AG09309 (cell line): ENCODE results near the gene CACNA1I.

ENCODE experiments used
- DNase-seq: peaks from one replicate; pipeline ENCODE4 v3.0.0-alpha.2; 2010; ENCODE audit warnings: low read depth
- H3K4me3 ChIP-seq: 2 replicates; pipeline ENCODE4 v1.5.1; 2011; ENCODE audit warnings: mild to moderate bottlenecking, low read depth, low read length, moderate library complexity; ENCODE audit not compliant: control insufficient read depth
- CTCF ChIP-seq: IDR thresholded peaks from 2 replicates; pipeline ENCODE4 v1.5.1; 2011; ENCODE audit warnings: mild to moderate bottlenecking, low read depth, low read length, inconsistent platforms; ENCODE audit not compliant: insufficient read depth, control insufficient read depth; ENCODE audit errors: missing control alignments

The CACNA1I gene

DNA sequence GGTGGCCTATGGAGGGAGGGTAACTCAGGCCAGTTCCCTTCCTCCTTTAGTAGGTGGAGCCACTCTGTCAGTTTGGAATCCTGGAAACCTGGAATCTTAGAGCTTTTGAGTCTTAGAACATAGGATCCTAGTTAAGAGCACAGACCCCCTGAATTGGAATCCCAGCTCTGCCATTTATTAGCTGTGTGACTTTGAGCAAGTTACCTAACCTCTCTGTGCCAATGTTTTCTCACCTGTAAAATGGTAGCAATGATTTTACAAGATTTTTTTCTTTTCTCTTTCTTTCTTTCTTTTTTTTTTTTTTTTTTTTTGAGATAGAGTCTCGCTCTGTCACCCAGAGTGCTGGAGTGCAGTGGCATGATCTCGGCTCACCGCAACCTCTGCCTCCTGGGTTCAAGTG lies 17.1 kb upstream of the CACNA1I start:
- no peak overlapping the region for H3K4me3 ChIP-seq
- no peak for TF ChIP-seq CTCF
- DNase-seq, result no peak

GRCh38 chr22:39554151-39554550 lies 16.4 kb upstream of the CACNA1I start:
- no peak for DNase-seq
- TF ChIP-seq CTCF, result no peak
- H3K4me3 ChIP-seq, result no peak overlapping the region

DNA sequence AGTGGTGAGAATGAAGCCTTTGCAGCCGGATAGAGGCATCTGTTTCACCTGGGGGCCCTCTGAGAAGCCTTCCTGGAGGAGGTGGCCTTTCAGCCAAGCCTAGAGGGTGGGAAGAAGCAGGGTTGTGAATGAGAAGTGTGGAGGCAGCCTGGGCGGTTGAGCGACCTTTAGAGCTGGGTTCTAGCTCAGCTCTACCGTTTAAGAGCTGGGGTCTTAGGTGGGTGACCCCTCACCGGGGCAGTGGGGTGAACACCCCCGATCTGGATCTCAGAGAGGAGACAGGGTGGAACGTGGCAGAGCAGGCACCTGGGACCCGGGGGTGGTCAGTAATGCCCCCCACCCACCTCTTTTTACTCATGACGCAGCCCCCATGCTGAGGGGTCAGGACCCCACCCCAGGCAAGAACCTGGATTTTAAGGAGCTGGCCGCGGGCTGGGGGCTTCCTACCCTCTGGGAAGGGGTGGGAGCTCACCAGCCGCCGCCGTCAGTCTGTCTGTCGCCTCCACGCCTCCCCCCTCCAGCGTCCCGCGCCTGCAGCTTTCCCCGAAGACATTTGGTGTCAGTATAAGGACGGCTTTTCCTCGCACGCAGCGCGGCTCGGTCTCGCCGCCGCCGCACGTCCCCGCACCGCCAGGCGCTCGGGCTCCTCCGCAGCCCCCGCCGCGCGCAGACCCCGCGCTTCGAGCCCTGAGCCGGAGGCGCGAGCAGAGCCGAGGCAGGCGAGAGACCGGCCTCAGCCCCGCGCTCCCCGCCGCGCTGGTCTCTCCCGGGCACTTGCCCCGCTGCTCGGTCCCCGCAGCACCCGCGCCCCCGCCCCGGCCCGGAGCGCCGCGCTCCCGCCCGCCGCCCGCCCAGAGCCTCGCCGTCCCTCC lies 13.3 kb upstream of the CACNA1I start:
- no peak for DNase-seq
- H3K4me3 ChIP-seq, result no peak overlapping the region
- no peak for TF ChIP-seq CTCF

DNA sequence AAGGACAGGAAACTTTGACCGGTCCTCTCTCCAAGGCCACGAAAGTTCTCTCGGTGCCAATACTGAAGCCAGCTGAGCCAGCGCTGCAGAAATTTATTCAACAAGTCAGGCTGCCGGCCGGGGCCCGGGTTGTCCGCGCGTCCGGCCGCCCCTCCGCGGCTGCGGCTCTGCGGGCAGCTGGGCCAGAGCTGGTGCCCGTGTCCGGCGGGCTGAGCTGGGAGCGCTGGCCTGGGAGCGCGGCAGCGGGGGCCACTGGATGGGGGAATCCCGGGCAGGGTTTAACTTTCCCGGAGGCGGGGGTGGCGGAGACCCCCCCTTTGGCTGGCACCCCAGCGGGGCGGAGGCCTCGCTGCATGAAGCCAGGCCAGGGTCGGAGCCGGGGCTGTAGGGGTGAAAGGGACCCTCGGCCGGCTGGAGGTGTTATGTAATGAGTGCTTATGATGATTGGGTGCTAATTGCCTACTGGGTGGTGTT lies 12.3 kb upstream of the CACNA1I start:
- H3K4me3 ChIP-seq, result no peak overlapping the region
- no peak for DNase-seq
- no peak for TF ChIP-seq CTCF

DNA sequence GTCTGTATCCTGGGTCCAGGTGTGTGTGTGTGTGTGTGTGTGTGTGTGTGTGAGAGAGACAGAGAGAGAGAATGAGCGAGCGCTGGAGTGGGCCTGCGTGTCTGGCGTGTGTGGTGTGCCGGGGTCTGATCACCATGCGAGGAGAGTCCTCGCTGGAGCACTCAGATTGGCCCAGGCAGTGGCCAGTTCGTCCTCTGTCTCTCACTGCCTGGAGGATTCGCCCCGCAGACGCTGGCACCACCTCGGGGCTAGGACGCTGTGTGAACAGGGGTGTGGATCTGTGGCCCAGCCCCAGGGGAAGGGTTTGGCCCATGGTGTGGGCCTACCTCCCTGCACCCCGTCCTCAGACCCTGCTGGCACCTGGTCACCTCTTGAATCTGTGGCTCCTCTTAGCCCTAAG lies 11.6 kb upstream of the CACNA1I start:
- DNase-seq, result no peak
- TF ChIP-seq CTCF, result no peak
- H3K4me3 ChIP-seq, result no peak overlapping the region

- DNase-seq, result no peak
- no peak overlapping the region for H3K4me3 ChIP-seq
- TF ChIP-seq CTCF, result peak; percentile 44
Measured at GRCh38 chr22:39559456-39560105, 11.0 kb upstream of the CACNA1I start.

- DNase-seq, result no peak
- no peak overlapping the region for H3K4me3 ChIP-seq
Measured at GRCh38 chr22:39560127-39560526, 10.4 kb upstream of the CACNA1I start.

More at GRCh38 chr22:39560127-39560526, 10.4 kb upstream of the CACNA1I start:
- TF ChIP-seq CTCF, result no peak
